Endothelial cell of umbilical vein (primary cell): ENCODE results near the gene SSBP3. TPM values are rescaled to one million over a fixed set of nuclear protein-coding genes. Genes with fewer than 3 reads are reported as not detected.

ENCODE experiments used
- BruUV-seq: library from RNA; stranded (reverse); fragments of 400-500 nt; replicated peaks from 2 replicates; lab custom pipeline; 2021; lab: Mats Ljungman, UMichigan
- CTCF ChIA-PET: fragments of 300-600, 350-600 bp; sonication (Branson Sonifier 250); formaldehyde crosslinking; loops from one replicate; lab custom pipeline; 2021; ENCODE audit warnings: antibody characterized with exemption, inconsistent platforms; lab: Charles Lee
- POLR2A ChIA-PET: fragments of 300-600, 350-600 bp; sonication (Branson Sonifier 250); formaldehyde crosslinking; loops from one replicate; lab custom pipeline; 2021; ENCODE audit warnings: antibody characterized with exemption, inconsistent platforms; lab: Charles Lee
- DNase-seq: peaks from one replicate; pipeline ENCODE4 v3.0.0-alpha.2; 2011; ENCODE audit warnings: low read depth, low spot score
- FAIRE-seq: peaks from 2 replicates; lab custom pipeline; 2011; peaks lifted over from hg19 to GRCh38; lab: Jason Lieb, UNC
- H2AFZ ChIP-seq: 2 replicates; pipeline ENCODE4 v1.6.0; 2012; ENCODE audit warnings: low read depth, low read length, control low read depth, inconsistent platforms
- H3K27ac ChIP-seq: 2 replicates; pipeline ENCODE4 v1.5.1; 2011; ENCODE audit warnings: low read depth, mild to moderate bottlenecking, control low read depth, low read length, moderate library complexity; ENCODE audit not compliant: insufficient read depth
- H3K27me3 ChIP-seq, 2 experiments: 2 replicates each; pipeline versions ENCODE4 v1.6.0 to v1.6.1; 2011; ENCODE audit warnings: low read length in 2 of 2, mixed read lengths in 1 of 2; ENCODE audit not compliant: control insufficient read depth in 2 of 2, insufficient read depth in 2 of 2
- H3K36me3 ChIP-seq, 2 experiments: 2 replicates in 1 of 2; 3 replicates in 1 of 2; pipeline ENCODE4 v1.5.1; 2011; ENCODE audit warnings: low read length in 2 of 2, mild to moderate bottlenecking in 1 of 2, moderate library complexity in 1 of 2; ENCODE audit not compliant: control insufficient read depth in 2 of 2, insufficient read depth in 2 of 2; ENCODE audit errors: extremely low read depth in 1 of 2
- H3K4me1 ChIP-seq: 3 replicates; pipeline ENCODE4 v1.5.1; 2011; ENCODE audit warnings: mild to moderate bottlenecking, low read length; ENCODE audit not compliant: control insufficient read depth, insufficient read depth; ENCODE audit errors: extremely low read depth
- H3K4me2 ChIP-seq: 2 replicates; pipeline ENCODE4 v1.6.1; 2011; ENCODE audit warnings: low read length, control low read depth, mixed read lengths; ENCODE audit not compliant: insufficient read depth
- H3K4me3 ChIP-seq, 3 experiments: fragments of 200-600 bp in 1 of 3; sonication (generic), shearing (Covaris generic) in 1 of 3; replicated peaks in 1 of 3; 2 replicates each; pipeline ENCODE4 v1.5.1; 2011 to 2016; ENCODE audit warnings: control low read depth in 3 of 3, low read length in 3 of 3, mild to moderate bottlenecking in 2 of 3, inconsistent platforms in 1 of 3, low read depth in 1 of 3, moderate library complexity in 1 of 3; ENCODE audit not compliant: insufficient read depth in 1 of 3
- H3K79me2 ChIP-seq: 2 replicates; pipeline ENCODE4 v1.6.0; 2012; ENCODE audit warnings: low read length, inconsistent platforms; ENCODE audit not compliant: control insufficient read depth, insufficient read depth
- H3K9ac ChIP-seq: replicated peaks from 2 replicates; pipeline ENCODE3; 2011; ENCODE audit warnings: low read length, control low read depth; ENCODE audit not compliant: insufficient read depth; ENCODE audit errors: extremely low read depth
- H3K9me1 ChIP-seq: replicated peaks from 3 replicates; pipeline ENCODE4 v1.6.0; 2011; ENCODE audit warnings: mild to moderate bottlenecking, low read length; ENCODE audit not compliant: control insufficient read depth, insufficient read depth; ENCODE audit errors: extremely low read depth
- H3K9me3 ChIP-seq: replicated peaks from 2 replicates; pipeline ENCODE4 v1.5.1; 2012; ENCODE audit warnings: low read length, inconsistent platforms; ENCODE audit not compliant: control insufficient read depth, insufficient read depth
- H4K20me1 ChIP-seq: replicated peaks from 2 replicates; pipeline ENCODE3; 2011; ENCODE audit warnings: mild to moderate bottlenecking, low read length; ENCODE audit not compliant: control insufficient read depth, insufficient read depth; ENCODE audit errors: extremely low read depth
- EZH2 ChIP-seq: IDR thresholded peaks from 2 replicates; pipeline ENCODE4 v1.6.1; 2012; ENCODE audit warnings: borderline replicate concordance, low read depth, mild to moderate bottlenecking, moderate library complexity, low read length, inconsistent platforms; ENCODE audit not compliant: severe bottlenecking
- FOS ChIP-seq: IDR thresholded peaks from 2 replicates; pipeline ENCODE4 v1.6.1; 2011; ENCODE audit warnings: mild to moderate bottlenecking, low read length, moderate library complexity, borderline replicate concordance; ENCODE audit not compliant: insufficient read depth
- GATA2 ChIP-seq: IDR thresholded peaks from 2 replicates; pipeline ENCODE4 v1.7.0; 2011; ENCODE audit warnings: low read depth, mild to moderate bottlenecking, moderate library complexity, mixed read lengths, low read length; ENCODE audit not compliant: insufficient read length, insufficient read depth
- JUN ChIP-seq: IDR thresholded peaks from 2 replicates; pipeline ENCODE4 v1.6.1; 2011; ENCODE audit warnings: borderline replicate concordance, low read depth; ENCODE audit not compliant: insufficient read length, insufficient read depth
- MYC ChIP-seq: IDR thresholded peaks from one replicate; pipeline ENCODE4 v1.6.1; 2011; ENCODE audit warnings: mild to moderate bottlenecking, low read depth, low read length
- POLR2A ChIP-seq: IDR thresholded peaks from 2 replicates; pipeline ENCODE4 v1.6.1; 2012; ENCODE audit warnings: low read depth, mild to moderate bottlenecking, control low read depth, low read length
- POLR2AphosphoS5 ChIP-seq: IDR thresholded peaks from 2 replicates; pipeline ENCODE4 v1.6.1; 2012; ENCODE audit warnings: low read depth, mild to moderate bottlenecking, control low read depth, low read length, moderate library complexity; ENCODE audit not compliant: insufficient read depth
- dilution Hi-C: fragments of 300-500 bp; cut with MboI; formaldehyde crosslinking; loops from one replicate; pipeline ENCODE4 v1.15.0; 2019; ENCODE audit warnings: low sequenced_read_pairs; ENCODE audit not compliant: extremely low pct_ligation_motif_present
- intact Hi-C: fragments of 100-400 bp; cut with micrococcal nuclease; formaldehyde crosslinking; loops from one replicate; pipeline ENCODE4 v1.10.0; 2022
- polyA plus RNA-seq, 4 experiments: library from polyadenylated mRNA; depleted of rRNA in 3 of 4; stranded (reverse) in 3 of 4; unstranded in 1 of 4; fragments of >200 nt; gene quantifications; 2 replicates each; pipeline versions ENCODE4 v1.2.1 to v1.2.3, GENCODE V29; 2011 to 2012; ENCODE audit warnings: missing spikeins in 1 of 4
- total RNA-seq: library from RNA; stranded (reverse); gene quantifications from 2 replicates; pipeline ENCODE4 v1.2.3, GENCODE V29; 2021
- TF ChIP-seq, protein P1 (sequence below), 2 donors: IDR thresholded peaks; 1 replicate in 1 of 2; 2 replicates in 1 of 2; pipeline ENCODE4 v1.5.1; 2011; ENCODE audit warnings: low read length in 2 of 2, mild to moderate bottlenecking in 2 of 2, moderate library complexity in 2 of 2, control low read depth in 1 of 2, inconsistent platforms in 1 of 2, low read depth in 1 of 2; ENCODE audit not compliant: insufficient read depth in 1 of 2; ENCODE audit errors: extremely low read depth in 1 of 2
- TF ChIP-seq, protein P2 (sequence below): IDR thresholded peaks from 2 replicates; pipeline ENCODE4 v1.6.1; 2011; ENCODE audit not compliant: insufficient read depth, insufficient read length

The SSBP3 gene
- total and polyA plus RNA-seq, 2 donors (not counting 3 experiments of a cell fraction or from before 2014, with no cell fraction given) = 44.9 to 59.4 TPM

DNA sequence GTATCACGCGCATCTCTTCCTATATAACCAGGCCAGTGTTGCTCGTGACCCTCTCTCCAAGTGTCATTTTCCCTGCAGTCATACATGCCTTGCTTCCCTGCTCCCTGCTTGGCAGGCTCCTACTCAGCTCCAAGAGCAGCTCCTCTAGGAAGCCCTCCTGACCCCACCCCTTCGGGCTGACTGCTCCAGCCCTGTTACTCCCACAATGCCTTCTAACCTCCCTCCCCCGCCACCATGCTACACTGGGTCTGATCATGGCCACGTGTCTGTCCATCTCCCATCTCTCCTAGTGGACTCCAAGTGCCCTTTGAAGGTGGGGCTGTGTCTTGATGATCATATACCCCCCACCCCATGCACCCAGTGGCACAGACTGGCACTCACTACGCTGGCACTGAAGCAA lies 161.5 kb downstream of the SSBP3 start:
- POLR2A ChIA-PET = no interaction called here
- Histone ChIP-seq H4K20me1 (no peaks in the 10 kb centered on the region), H3K27ac (no peak overlapping the region), H3K9me1 (no peaks in the 10 kb centered on the region), H3K4me3 (no peak overlapping the region), H3K9me3 (no peaks in the 10 kb centered on the region), H3K4me2 (no peak overlapping the region), H3K4me1 (no peaks in the 10 kb centered on the region), H3K9ac (no peak overlapping the region), H3K27me3 (no peaks in the 10 kb centered on the region), H3K79me2 (no peaks in the 10 kb centered on the region), H3K36me3 (peaks cover 2 to 19% of the 10 kb centered on the region in 2 experiments), H2AFZ (no peak overlapping the region)
- DNase-seq = no peak
- dilution Hi-C loops (no loop called here), intact Hi-C loops (no loop called here)
- BruUV-seq = no TSS peak
- CTCF ChIA-PET = interaction anchor here (0.8 kb wide), 2 partner anchors 54 to 123 kb away, joined by 3 read pairs; no protein-coding TSS in a partner anchor
- no peak for FAIRE-seq
- no peak for TF ChIP-seq POLR2A
- TF ChIP-seq POLR2AphosphoS5 = no peak
- no peak for TF ChIP-seq EZH2
- TF ChIP-seq, protein P1, sequence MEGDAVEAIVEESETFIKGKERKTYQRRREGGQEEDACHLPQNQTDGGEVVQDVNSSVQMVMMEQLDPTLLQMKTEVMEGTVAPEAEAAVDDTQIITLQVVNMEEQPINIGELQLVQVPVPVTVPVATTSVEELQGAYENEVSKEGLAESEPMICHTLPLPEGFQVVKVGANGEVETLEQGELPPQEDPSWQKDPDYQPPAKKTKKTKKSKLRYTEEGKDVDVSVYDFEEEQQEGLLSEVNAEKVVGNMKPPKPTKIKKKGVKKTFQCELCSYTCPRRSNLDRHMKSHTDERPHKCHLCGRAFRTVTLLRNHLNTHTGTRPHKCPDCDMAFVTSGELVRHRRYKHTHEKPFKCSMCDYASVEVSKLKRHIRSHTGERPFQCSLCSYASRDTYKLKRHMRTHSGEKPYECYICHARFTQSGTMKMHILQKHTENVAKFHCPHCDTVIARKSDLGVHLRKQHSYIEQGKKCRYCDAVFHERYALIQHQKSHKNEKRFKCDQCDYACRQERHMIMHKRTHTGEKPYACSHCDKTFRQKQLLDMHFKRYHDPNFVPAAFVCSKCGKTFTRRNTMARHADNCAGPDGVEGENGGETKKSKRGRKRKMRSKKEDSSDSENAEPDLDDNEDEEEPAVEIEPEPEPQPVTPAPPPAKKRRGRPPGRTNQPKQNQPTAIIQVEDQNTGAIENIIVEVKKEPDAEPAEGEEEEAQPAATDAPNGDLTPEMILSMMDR (IDR thresholded peaks at IDR 0.05; ENCODE audit: extremely low read depth in 1 of 2, insufficient read depth in 1 of 2, low read depth in 1 of 2, low read length in 2 of 2) = no peak
- TF ChIP-seq JUN = no peak
- no peak for TF ChIP-seq FOS
- TF ChIP-seq MYC = no peak
- no peak for TF ChIP-seq GATA2
- TF ChIP-seq, protein P2, sequence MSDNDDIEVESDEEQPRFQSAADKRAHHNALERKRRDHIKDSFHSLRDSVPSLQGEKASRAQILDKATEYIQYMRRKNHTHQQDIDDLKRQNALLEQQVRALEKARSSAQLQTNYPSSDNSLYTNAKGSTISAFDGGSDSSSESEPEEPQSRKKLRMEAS = no peak
